NCI-H128 (cell line): Measurements from ENCODE around the gene SYS1.

Source experiments
- DNase-seq: peaks from one replicate; lab custom pipeline; 2025; ENCODE audit not compliant: unreplicated experiment; lab: John Stamatoyannopoulos, UW

The SYS1 gene

GRCh38 chr20:45355209-45356084, 7.5 kb upstream of the SYS1 start:
- DNase-seq = no peak

- DNase-seq = no peak
Observed at GRCh38 chr20:45358282-45359068, 4.5 kb upstream of the SYS1 start.

GRCh38 chr20:45359069-45359405, 3.9 kb upstream of the SYS1 start:
- DNase-seq = no peak

- DNase-seq = no peak
Observed at GRCh38 chr20:45359406-45360148, 3.4 kb upstream of the SYS1 start.

- no peak for DNase-seq
Observed at GRCh38 chr20:45361793-45362192, 1.2 kb upstream of the SYS1 start.

GRCh38 chr20:45363611-45364492, 896 bp downstream of the SYS1 start:
- no peak for DNase-seq

- DNase-seq = no peak
Observed at GRCh38 chr20:45365444-45365970, 2.6 kb downstream of the SYS1 start.

- no peak for DNase-seq
Observed at GRCh38 chr20:45366192-45366591, 3.2 kb downstream of the SYS1 start.

- DNase-seq = no peak
Observed at GRCh38 chr20:45366631-45367030, 3.7 kb downstream of the SYS1 start.

GRCh38 chr20:45367126-45367525, 4.2 kb downstream of the SYS1 start:
- no peak for DNase-seq

- no peak for DNase-seq
Observed at GRCh38 chr20:45368221-45368980, 5.4 kb downstream of the SYS1 start.

GRCh38 chr20:45370571-45371160, 7.7 kb downstream of the SYS1 start:
- DNase-seq = no peak

- DNase-seq = no peak
Observed at GRCh38 chr20:45372241-45372640, 9.3 kb downstream of the SYS1 start.

GRCh38 chr20:45372646-45373352, 9.8 kb downstream of the SYS1 start:
- DNase-seq = no peak

- no peak for DNase-seq
Observed at GRCh38 chr20:45373353-45374100, 10.6 kb downstream of the SYS1 start.

GRCh38 chr20:45374101-45374467, 11.1 kb downstream of the SYS1 start:
- no peak for DNase-seq

GRCh38 chr20:45374966-45375365, 12.0 kb downstream of the SYS1 start:
- no peak for DNase-seq

GRCh38 chr20:45377269-45377668, 14.3 kb downstream of the SYS1 start:
- no peak for DNase-seq
